T follicular helper cell (primary cell): ENCODE data around the gene IGIP.

Experiments
- DNase-seq: peaks from one replicate; pipeline ENCODE4 v3.0.0-alpha.2; 2020; ENCODE audit warnings: low read depth

The IGIP gene

GRCh38 chr5:140111011-140111858 is 14.5 kb upstream of the IGIP start:
- DNase-seq: no peak

- DNase-seq: no peak
These were observed 13.7 kb upstream of the IGIP start for GRCh38 chr5:140111859-140112551.

GRCh38 chr5:140112685-140113179 is 13.0 kb upstream of the IGIP start:
- no peak for DNase-seq

- peak; percentile 12 for DNase-seq
These were observed 12.5 kb upstream of the IGIP start for GRCh38 chr5:140113180-140113698.

GRCh38 chr5:140113699-140114263 is 12.0 kb upstream of the IGIP start, which contains the start of gene PURA:
Gene PURA (plus strand): TSS chr5:140114109. CDS start chr5:140114182, 73 bp downstream.
- peak; percentile 98 for DNase-seq

- DNase-seq: peak; percentile 12
These were observed 11.2 kb upstream of the IGIP start for GRCh38 chr5:140114341-140115185.

GRCh38 chr5:140115186-140115500 is 10.6 kb upstream of the IGIP start:
- DNase-seq: no peak

- DNase-seq: no peak
These were observed 9.0 kb upstream of the IGIP start for GRCh38 chr5:140116716-140117115.

- DNase-seq: no peak
These were observed 8.2 kb upstream of the IGIP start for GRCh38 chr5:140117523-140117922.

GRCh38 chr5:140118302-140118936 is 7.3 kb upstream of the IGIP start:
- no peak for DNase-seq

GRCh38 chr5:140126315-140127012 is 727 bp downstream of the IGIP start:
- no peak for DNase-seq

- DNase-seq: no peak
These were observed 2.6 kb downstream of the IGIP start for GRCh38 chr5:140128376-140128775.

GRCh38 chr5:140130949-140131733 is 5.4 kb downstream of the IGIP start:
- no peak for DNase-seq

- DNase-seq: no peak
These were observed 6.3 kb downstream of the IGIP start for GRCh38 chr5:140131967-140132409.

- DNase-seq: no peak
These were observed 7.9 kb downstream of the IGIP start for GRCh38 chr5:140133514-140134167.

- no peak for DNase-seq
These were observed 8.7 kb downstream of the IGIP start for GRCh38 chr5:140134277-140134935.

GRCh38 chr5:140135127-140135526 is 9.4 kb downstream of the IGIP start:
- no peak for DNase-seq

GRCh38 chr5:140136624-140137023 is 10.9 kb downstream of the IGIP start:
- no peak for DNase-seq

- no peak for DNase-seq
These were observed 14.7 kb downstream of the IGIP start for GRCh38 chr5:140140435-140140834.
